ENCODE results near the gene ILKAP.

- no peak for TF ChIP-seq CTCF (IDR thresholded peaks at IDR 0.05)
- TF ChIP-seq POLR2A (IDR thresholded peaks at IDR 0.05) = no peak
- no peak for TF ChIP-seq POLR2AphosphoS5 (IDR thresholded peaks at IDR 0.05)
- TF ChIP-seq EP300 (IDR thresholded peaks at IDR 0.05) = no peak
Measured at GRCh38 chr2:238132463-238133450, 70.7 kb downstream of the ILKAP start.
